ENCODE data around the gene EXOC3L2. TPM values are rescaled to one million over a fixed set of nuclear protein-coding genes. Genes with fewer than 3 reads are reported as not detected.

The EXOC3L2 gene
- total and polyA plus RNA-seq, 2 of the 8 experiments (the other 6 are each of a cell fraction or from before 2014, with no cell fraction given) = 1.4 to 1.6 TPM

DNA sequence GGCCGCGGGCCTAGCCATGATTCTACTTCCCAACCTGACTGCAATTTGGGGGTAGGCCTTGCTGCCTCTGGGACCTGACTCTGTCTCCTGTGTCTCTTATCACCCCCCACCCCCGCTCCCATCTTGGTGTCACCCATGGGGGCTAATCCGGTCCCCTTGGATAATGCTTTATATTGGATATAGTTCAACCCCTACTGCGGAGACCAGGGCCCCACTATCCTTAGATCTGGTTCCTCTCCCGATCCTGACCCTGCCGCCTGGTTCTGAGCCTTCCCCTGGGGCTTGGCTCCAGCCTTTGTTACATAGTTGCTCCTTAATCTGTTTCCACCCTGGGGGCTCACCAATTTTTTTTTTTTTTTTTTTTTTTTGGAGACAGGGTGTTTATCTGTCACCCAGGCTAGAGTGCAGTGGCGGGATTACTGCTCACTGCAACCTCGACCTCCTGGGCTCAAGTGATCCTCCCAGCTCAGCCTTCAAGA is 65.3 kb downstream of the EXOC3L2 start:
- H4K5ac ChIP-seq (ENCODE audit: insufficient read length, low read depth, low read length) = no peak overlapping the region
- H3K4me2 ChIP-seq (ENCODE audit: insufficient read depth in 1 of 2, low read depth in 2 of 2, low read length in 2 of 2) = peak overlapping the region; percentile 43 to 91
- H3K36me3 ChIP-seq (ENCODE audit: control insufficient read depth in 2 of 4, insufficient read depth in 4 of 4, low read length in 3 of 4) = no peaks in the 10 kb centered on the region
- no peaks in the 10 kb centered on the region for H3K9me3 ChIP-seq (ENCODE audit: insufficient read depth in 2 of 2, low read depth in 1 of 2, low read length in 1 of 2)
- TF ChIP-seq ZNF274 (IDR thresholded peaks at IDR 0.05; ENCODE audit: borderline replicate concordance, extremely low read depth, low read length) = no peak
- no peak overlapping the region for H2BK15ac ChIP-seq (ENCODE audit: low read length)
- H4K91ac ChIP-seq (replicated peaks; ENCODE audit: insufficient read length, low read length) = no peak overlapping the region
- H3K9ac ChIP-seq (replicated peaks in 1 of 4; ENCODE audit: extremely low read depth in 1 of 4, low read depth in 3 of 4, low read length in 3 of 4) = peak overlapping the region in 2 of 4 experiments; percentile 16 to 53; a peak in 3 of 7 replicates
- H3K79me1 ChIP-seq (ENCODE audit: low read depth, low read length) = peaks cover 5% of the 10 kb centered on the region
- no peak overlapping the region for H3K23ac ChIP-seq (ENCODE audit: insufficient read length)
- H3K4ac ChIP-seq (replicated peaks; ENCODE audit: insufficient read length, low read depth, low read length) = no peak overlapping the region
- H2AFZ ChIP-seq (ENCODE audit: low read length) = no peak overlapping the region
- peak overlapping the region; percentile 52 for H4K8ac ChIP-seq (ENCODE audit: extremely low read depth, insufficient read depth, low read length)
- DNase-seq (ENCODE audit: low read depth in 1 of 2, low spot score in 2 of 2) (no peak), FAIRE-seq (no peak)
- no peaks in the 10 kb centered on the region for H3K27me3 ChIP-seq (replicated peaks in 1 of 4; ENCODE audit: control insufficient read depth in 3 of 4, extremely low read depth in 1 of 4, insufficient read depth in 3 of 4, low read length in 3 of 4)
- ChIA-PET POLR2A (ENCODE audit: partially characterized antibody) (interaction anchor here (1.0 to 1.4 kb wide), 4 partner anchors 10 to 88 kb away, joined by 3 to 5 read pairs (median 4); no protein-coding TSS in a partner anchor), CTCF (ENCODE audit: partially characterized antibody) (interaction anchor here (0.6 to 2.0 kb wide), 5 partner anchors 16 to 1089 kb away, joined by 3 to 6 read pairs (median 4); no protein-coding TSS in a partner anchor)
- H3K18ac ChIP-seq (ENCODE audit: extremely low read depth, low read length) = no peak overlapping the region
- H3K14ac ChIP-seq (ENCODE audit: insufficient read length) = no peak overlapping the region
- H4K20me1 ChIP-seq (replicated peaks in 1 of 2; ENCODE audit: control insufficient read depth in 1 of 2, insufficient read depth in 2 of 2, low read length in 2 of 2) = peaks cover 2% of the 10 kb centered on the region in 2 experiments
- no peak overlapping the region for H2BK120ac ChIP-seq (replicated peaks; ENCODE audit: low read depth, low read length)
- H2BK5ac ChIP-seq (ENCODE audit: low read depth, low read length) = no peak overlapping the region
- peaks cover 0 to 5% (median 0%) of the 10 kb centered on the region in 4 experiments; a peak in 5 of 7 replicates for H3K4me1 ChIP-seq (replicated peaks in 1 of 4; ENCODE audit: control insufficient read depth in 3 of 4, insufficient read depth in 4 of 4, low read length in 3 of 4)
- no peak overlapping the region for H2AK5ac ChIP-seq (ENCODE audit: low read depth, low read length)
- peaks cover 9% of the 10 kb centered on the region for H3K23me2 ChIP-seq (ENCODE audit: low read depth, low read length)
- H3K27ac ChIP-seq (ENCODE audit: low read depth, low read length) = no peak overlapping the region
- WGBS, 2 experiments (ENCODE audit: extremely low coverage in 1 of 2, insufficient coverage in 1 of 2, insufficient read length in 1 of 2, insufficient replicate concordance in 2 of 2, low coverage in 1 of 2, low lambda C conversion rate in 2 of 2, missing lambda C conversion rate in 1 of 2) = 69% methylated on average over 6 of the region's 9 CpGs; no CpG with 5 or more reads in 1 of the 2 experiments
- peaks cover 0 to 9% of the 10 kb centered on the region in 2 experiments; a peak in 1 of 4 replicates for H3K79me2 ChIP-seq (ENCODE audit: control insufficient read depth in 1 of 2, insufficient read depth in 2 of 2, low read length in 2 of 2)
- H3K4me3 ChIP-seq (ENCODE audit: extremely low read depth in 1 of 4, insufficient read depth in 2 of 4, low read depth in 3 of 4, low read length in 4 of 4) = peak overlapping the region; percentile 68 to 97 (median 88)
- no peak overlapping the region for H2BK12ac ChIP-seq (ENCODE audit: low read depth, low read length)
- no peak overlapping the region for H2BK20ac ChIP-seq (ENCODE audit: low read length)
- H3K56ac ChIP-seq (replicated peaks; ENCODE audit: insufficient read length, low read depth, low read length) = no peak overlapping the region

All from H1 (cell line).